K562 (cell line): Measurements from ENCODE around the gene CNP. TPM values are rescaled to one million over a fixed set of nuclear protein-coding genes. Genes with fewer than 3 reads are reported as not detected.
A peak's percentile ranks its signal among the peaks of the same experiment; 100 is the strongest.

Experiments used
- CBX5 ChIP-seq: IDR thresholded peaks from 2 replicates; pipeline ENCODE4 v1.6.1; 2014; ENCODE audit warnings: low read depth, borderline replicate concordance
- ILF3 ChIP-seq: fragments of 450-650 bp; IDR thresholded peaks from 2 replicates; pipeline ENCODE4 v1.6.1; 2018; ENCODE audit warnings: antibody characterized with exemption, mild to moderate bottlenecking, moderate library complexity, borderline replicate concordance
- KLF6 ChIP-seq: fragments of 250-450 bp; sonication (Bioruptor Pico); IDR thresholded peaks from 2 replicates; pipeline ENCODE4 v1.4.0; 2020; ENCODE audit warnings: mild to moderate bottlenecking, moderate library complexity, borderline replicate concordance
- MBD2 ChIP-seq: sonication (generic); IDR thresholded peaks from 2 replicates; pipeline ENCODE4 v1.6.1; 2016; ENCODE audit warnings: low read depth, borderline replicate concordance
- MCM7 ChIP-seq, 2 experiments: fragments of 450-650 bp; IDR thresholded peaks; 2 replicates each; pipeline ENCODE4 v1.6.1; 2016 to 2018
- MEIS2 ChIP-seq: fragments of 450-650 bp; IDR thresholded peaks from 2 replicates; pipeline ENCODE4 v1.6.1; 2014; ENCODE audit warnings: mild to moderate bottlenecking; ENCODE audit not compliant: partially characterized antibody
- MYC ChIP-seq, 2 experiments: fragments of 250-450 bp in 1 of 2; sonication (Bioruptor Pico) in 1 of 2; IDR thresholded peaks; 2 replicates each; pipeline versions ENCODE4 v1.5.1 to v1.6.1; 2012 to 2021; ENCODE audit warnings: low read depth in 2 of 2, borderline replicate concordance in 1 of 2, improper control_type of control experiment in 1 of 2, low read length in 1 of 2, mild to moderate bottlenecking in 1 of 2, moderate library complexity in 1 of 2
- NCOA6 ChIP-seq: fragments of 450-650 bp; IDR thresholded peaks from 2 replicates; pipeline ENCODE4 v1.6.1; 2017; ENCODE audit warnings: mild to moderate bottlenecking
- PKNOX1 ChIP-seq: fragments of 450-650 bp; IDR thresholded peaks from 2 replicates; pipeline ENCODE4 v1.6.1; 2016
- POLR2A ChIP-seq: fragments of 450-650 bp; conservative IDR thresholded peaks from 2 replicates; pipeline ENCODE4 v1.6.1; 2016
- PREB ChIP-seq: sonication (generic); formaldehyde crosslinking; IDR thresholded peaks from 2 replicates; pipeline ENCODE4 v1.8.1; 2023; ENCODE audit warnings: mild to moderate bottlenecking, missing genetic modification reagents
- PURB ChIP-seq: sonication (generic); formaldehyde crosslinking; IDR thresholded peaks from 2 replicates; pipeline ENCODE4 v1.9.0; 2021; ENCODE audit warnings: low read depth, mild to moderate bottlenecking, missing genetic modification reagents
- SMC3 ChIP-seq: conservative IDR thresholded peaks from 2 replicates; pipeline ENCODE4 v1.6.1; 2011; ENCODE audit warnings: low read depth, low read length, improper control_type of control experiment; ENCODE audit not compliant: insufficient read depth
- SNIP1 ChIP-seq: fragments of 450-650 bp; IDR thresholded peaks from 2 replicates; pipeline ENCODE4 v1.7.1; 2017; ENCODE audit warnings: low read depth, mild to moderate bottlenecking
- TFE3 ChIP-seq: fragments of 450-650 bp; formaldehyde crosslinking; IDR thresholded peaks from 2 replicates; pipeline ENCODE4 v1.4.0; 2020; ENCODE audit warnings: mild to moderate bottlenecking, mixed read lengths
- polyA plus RNA-seq, 8 experiments: library from polyadenylated mRNA; depleted of rRNA in 4 of 8; stranded (reverse) in 5 of 8; unstranded in 3 of 8; fragments of >200 nt; fragmentation: Nextera tagmentation in 2 of 8; fragmentation: Illumina TruSeq in 1 of 8; extraction: Ambion mirVana in 2 of 8; extraction: Trizol in 1 of 8; gene quantifications; 2 replicates each; pipeline versions ENCODE4 v1.2.1 to v1.2.3, GENCODE V29; 2011 to 2014; ENCODE audit warnings: inconsistent platforms in 1 of 8, missing spikeins in 1 of 8
- total RNA-seq, 7 experiments: library from RNA; depleted of rRNA in 6 of 7; stranded (reverse); fragments of >200 nt in 6 of 7; fragmentation: Illumina TruSeq in 2 of 7; extraction: Trizol in 2 of 7; gene quantifications; 2 replicates each; pipeline versions ENCODE4 v1.2.1 to v1.2.3, GENCODE V29; 2011 to 2021; ENCODE audit warnings: low replicate concordance in 1 of 7
- TF ChIP-seq, protein P1 (sequence below): sonication (generic); formaldehyde crosslinking; IDR thresholded peaks from 2 replicates; pipeline ENCODE4 v1.5.0; 2020; ENCODE audit warnings: missing genetic modification reagents
- TF ChIP-seq, protein P2 (sequence below): sonication (generic); formaldehyde crosslinking; IDR thresholded peaks from 2 replicates; pipeline ENCODE4 v1.8.0; 2022; ENCODE audit warnings: mild to moderate bottlenecking, missing genetic modification reagents

Gene CNP
- total and polyA plus RNA-seq, 9 of the 15 experiments (the other 6 are each of a cell fraction or from before 2014, with no cell fraction given), result 1.7 to 52.0 (median 29.1) TPM

DNA sequence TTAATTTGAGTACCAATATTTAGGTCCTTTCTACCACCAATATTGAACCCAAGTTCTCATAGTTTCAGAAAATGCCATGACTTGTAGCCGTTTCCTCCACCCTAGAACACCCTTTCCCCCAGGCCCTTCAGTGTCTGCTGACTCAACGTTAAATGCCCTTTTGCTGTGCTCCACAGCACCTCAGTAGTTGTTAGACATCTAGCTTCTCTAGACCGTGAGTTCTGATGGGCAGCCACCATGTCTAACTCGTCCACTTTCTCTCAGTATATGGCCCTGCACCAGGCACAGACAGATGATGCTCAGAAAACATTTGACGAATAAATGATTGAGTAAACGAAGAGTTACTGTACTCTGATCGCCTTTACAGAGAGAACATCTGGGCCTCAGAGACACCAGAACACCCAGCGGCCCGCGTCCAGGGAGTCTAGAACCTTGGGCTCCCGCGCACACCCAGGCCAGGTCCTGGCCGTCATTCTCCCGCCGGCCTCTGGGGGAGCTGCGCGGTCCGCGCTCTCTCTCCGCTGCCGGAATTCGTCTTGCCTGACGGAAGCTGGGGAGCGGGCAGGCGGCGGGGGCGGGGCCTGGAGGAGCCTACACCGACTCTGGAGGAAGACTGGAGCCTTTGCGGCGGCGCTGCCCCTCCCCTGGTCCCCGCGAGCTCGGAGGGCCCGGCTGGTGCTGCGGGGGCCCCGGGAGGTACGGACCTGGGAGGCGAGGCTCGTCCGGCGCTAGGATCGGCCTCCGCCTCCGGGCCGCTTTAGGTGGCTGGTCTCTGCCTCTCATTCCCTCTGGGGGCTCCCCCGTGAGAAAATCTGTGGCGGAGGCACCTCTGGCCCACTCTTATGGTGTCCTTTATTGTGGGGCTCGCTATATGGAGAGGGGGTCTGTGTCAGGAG, 53.2 kb downstream of the CNP start, which contains the start of gene NKIRAS2 (continued):
- TF ChIP-seq PREB (CRISPR knock-in tag), result no peak
- peak; percentile 34; the same call in 1 of the 2 replicates for TF ChIP-seq SMC3
- TF ChIP-seq, protein P1, sequence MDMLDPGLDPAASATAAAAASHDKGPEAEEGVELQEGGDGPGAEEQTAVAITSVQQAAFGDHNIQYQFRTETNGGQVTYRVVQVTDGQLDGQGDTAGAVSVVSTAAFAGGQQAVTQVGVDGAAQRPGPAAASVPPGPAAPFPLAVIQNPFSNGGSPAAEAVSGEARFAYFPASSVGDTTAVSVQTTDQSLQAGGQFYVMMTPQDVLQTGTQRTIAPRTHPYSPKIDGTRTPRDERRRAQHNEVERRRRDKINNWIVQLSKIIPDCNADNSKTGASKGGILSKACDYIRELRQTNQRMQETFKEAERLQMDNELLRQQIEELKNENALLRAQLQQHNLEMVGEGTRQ (CRISPR knock-in tag), result no peak
- TF ChIP-seq KLF6 (CRISPR knock-in tag), result no peak
- TF ChIP-seq MCM7 (IDR thresholded peaks at IDR 0.05), result no peak
- no peak for TF ChIP-seq ILF3
- TF ChIP-seq CBX5, result no peak
- no peak for TF ChIP-seq PURB
- no peak for TF ChIP-seq TFE3 (CRISPR knock-in tag)
- peak; percentile 90 for TF ChIP-seq SNIP1
- TF ChIP-seq PKNOX1, result peak; percentile 69
- no peak for TF ChIP-seq NCOA6
- 0 out of 2 replicates have a peak, but pooled peaks have one; percentile 36 for TF ChIP-seq MBD2
- peak; percentile 80 for TF ChIP-seq POLR2A
- TF ChIP-seq, protein P2, sequence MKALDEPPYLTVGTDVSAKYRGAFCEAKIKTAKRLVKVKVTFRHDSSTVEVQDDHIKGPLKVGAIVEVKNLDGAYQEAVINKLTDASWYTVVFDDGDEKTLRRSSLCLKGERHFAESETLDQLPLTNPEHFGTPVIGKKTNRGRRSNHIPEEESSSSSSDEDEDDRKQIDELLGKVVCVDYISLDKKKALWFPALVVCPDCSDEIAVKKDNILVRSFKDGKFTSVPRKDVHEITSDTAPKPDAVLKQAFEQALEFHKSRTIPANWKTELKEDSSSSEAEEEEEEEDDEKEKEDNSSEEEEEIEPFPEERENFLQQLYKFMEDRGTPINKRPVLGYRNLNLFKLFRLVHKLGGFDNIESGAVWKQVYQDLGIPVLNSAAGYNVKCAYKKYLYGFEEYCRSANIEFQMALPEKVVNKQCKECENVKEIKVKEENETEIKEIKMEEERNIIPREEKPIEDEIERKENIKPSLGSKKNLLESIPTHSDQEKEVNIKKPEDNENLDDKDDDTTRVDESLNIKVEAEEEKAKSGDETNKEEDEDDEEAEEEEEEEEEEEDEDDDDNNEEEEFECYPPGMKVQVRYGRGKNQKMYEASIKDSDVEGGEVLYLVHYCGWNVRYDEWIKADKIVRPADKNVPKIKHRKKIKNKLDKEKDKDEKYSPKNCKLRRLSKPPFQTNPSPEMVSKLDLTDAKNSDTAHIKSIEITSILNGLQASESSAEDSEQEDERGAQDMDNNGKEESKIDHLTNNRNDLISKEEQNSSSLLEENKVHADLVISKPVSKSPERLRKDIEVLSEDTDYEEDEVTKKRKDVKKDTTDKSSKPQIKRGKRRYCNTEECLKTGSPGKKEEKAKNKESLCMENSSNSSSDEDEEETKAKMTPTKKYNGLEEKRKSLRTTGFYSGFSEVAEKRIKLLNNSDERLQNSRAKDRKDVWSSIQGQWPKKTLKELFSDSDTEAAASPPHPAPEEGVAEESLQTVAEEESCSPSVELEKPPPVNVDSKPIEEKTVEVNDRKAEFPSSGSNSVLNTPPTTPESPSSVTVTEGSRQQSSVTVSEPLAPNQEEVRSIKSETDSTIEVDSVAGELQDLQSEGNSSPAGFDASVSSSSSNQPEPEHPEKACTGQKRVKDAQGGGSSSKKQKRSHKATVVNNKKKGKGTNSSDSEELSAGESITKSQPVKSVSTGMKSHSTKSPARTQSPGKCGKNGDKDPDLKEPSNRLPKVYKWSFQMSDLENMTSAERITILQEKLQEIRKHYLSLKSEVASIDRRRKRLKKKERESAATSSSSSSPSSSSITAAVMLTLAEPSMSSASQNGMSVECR (CRISPR knock-in tag), result peak; percentile 27; the same call in 1 of the 2 replicates
- TF ChIP-seq MYC (IDR thresholded peaks at IDR 0.05; ENCODE audit: low read depth, low read length), result peak; percentile 72
- TF ChIP-seq MYC (CRISPR knock-in tag; IDR thresholded peaks at IDR 0.05; ENCODE audit: borderline replicate concordance, low read depth), result no peak
- peak; percentile 30 for TF ChIP-seq MEIS2
